Loucy (cell line): ENCODE results near the gene ADM5.

Experiments
- H2AFZ ChIP-seq: fragments of 200-600 bp; sonication (generic); 2 replicates; pipeline ENCODE4 v1.6.0; 2016; ENCODE audit warnings: antibody characterized with exemption, mild to moderate bottlenecking, low read length, moderate library complexity
- H3F3A ChIP-seq: fragments of 200-600 bp; 2 replicates; pipeline ENCODE4 v1.6.0; 2016; ENCODE audit warnings: antibody characterized with exemption, low read depth, mild to moderate bottlenecking
- H3K27me3 ChIP-seq: fragments of 200-600 bp; sonication (generic); 2 replicates; pipeline ENCODE4 v1.6.1; 2014; ENCODE audit warnings: low read length, mild to moderate bottlenecking; ENCODE audit not compliant: insufficient read depth, poor library complexity, severe bottlenecking
- H3K36me3 ChIP-seq: fragments of 200-600 bp; sonication (generic); 2 replicates; pipeline ENCODE4 v1.6.1; 2016; ENCODE audit warnings: low read length; ENCODE audit not compliant: insufficient read depth
- H3K4me1 ChIP-seq: fragments of 200-600 bp; sonication (generic); 2 replicates; pipeline ENCODE4 v1.5.1; 2014; ENCODE audit warnings: low read length, mild to moderate bottlenecking; ENCODE audit not compliant: insufficient read depth, poor library complexity, severe bottlenecking
- H3K4me2 ChIP-seq: fragments of 200-600 bp; sonication (generic); 2 replicates; pipeline ENCODE4 v1.6.0; 2014; ENCODE audit warnings: antibody characterized with exemption, low read length, low read depth, mild to moderate bottlenecking; ENCODE audit not compliant: poor library complexity, severe bottlenecking
- H3K4me3 ChIP-seq: fragments of 200-600 bp; sonication (generic); 2 replicates; pipeline ENCODE4 v1.5.1; 2014; ENCODE audit warnings: low read length, mild to moderate bottlenecking, mixed read lengths; ENCODE audit not compliant: poor library complexity, severe bottlenecking
- H3K79me2 ChIP-seq: fragments of 200-600 bp; sonication (generic); 2 replicates; pipeline ENCODE4 v1.6.1; 2014; ENCODE audit warnings: low read length; ENCODE audit not compliant: insufficient read depth
- H3K9ac ChIP-seq: fragments of 200-600 bp; sonication (generic); 2 replicates; pipeline ENCODE4 v1.6.0; 2014; ENCODE audit warnings: mild to moderate bottlenecking, low read depth, low read length, moderate library complexity; ENCODE audit not compliant: poor library complexity, severe bottlenecking
- H3K9me2 ChIP-seq: fragments of 200-600 bp; sonication (generic); replicated peaks from 2 replicates; pipeline ENCODE4 v1.6.1; 2016; ENCODE audit warnings: low read depth, low read length, mixed read lengths
- H3K9me3 ChIP-seq: fragments of 200-600 bp; sonication (generic); 2 replicates; pipeline ENCODE4 v1.6.1; 2014; ENCODE audit warnings: mild to moderate bottlenecking, antibody characterized with exemption, low read length, low read depth; ENCODE audit not compliant: insufficient read depth
- H4K20me1 ChIP-seq: fragments of 200-600 bp; sonication (generic); 2 replicates; pipeline ENCODE4 v1.6.0; 2014; ENCODE audit warnings: antibody characterized with exemption, low read length, mild to moderate bottlenecking; ENCODE audit not compliant: insufficient read depth, poor library complexity, severe bottlenecking
- EZH2phosphoT487 ChIP-seq: fragments of 200-600 bp; IDR thresholded peaks from 2 replicates; pipeline ENCODE4 v1.6.1; 2018; ENCODE audit warnings: antibody characterized with exemption, mild to moderate bottlenecking, moderate library complexity, borderline replicate concordance
- TF ChIP-seq, protein P1 (sequence below): fragments of 200-600 bp; sonication (generic); conservative IDR thresholded peaks from 2 replicates; pipeline ENCODE4 v1.5.1; 2014; ENCODE audit warnings: mild to moderate bottlenecking, antibody characterized with exemption, low read length

Gene ADM5

GRCh38 chr19:49705919-49706318 lies 16.5 kb downstream of the ADM5 start:
- TF ChIP-seq EZH2phosphoT487: no peak
- TF ChIP-seq, protein P1, sequence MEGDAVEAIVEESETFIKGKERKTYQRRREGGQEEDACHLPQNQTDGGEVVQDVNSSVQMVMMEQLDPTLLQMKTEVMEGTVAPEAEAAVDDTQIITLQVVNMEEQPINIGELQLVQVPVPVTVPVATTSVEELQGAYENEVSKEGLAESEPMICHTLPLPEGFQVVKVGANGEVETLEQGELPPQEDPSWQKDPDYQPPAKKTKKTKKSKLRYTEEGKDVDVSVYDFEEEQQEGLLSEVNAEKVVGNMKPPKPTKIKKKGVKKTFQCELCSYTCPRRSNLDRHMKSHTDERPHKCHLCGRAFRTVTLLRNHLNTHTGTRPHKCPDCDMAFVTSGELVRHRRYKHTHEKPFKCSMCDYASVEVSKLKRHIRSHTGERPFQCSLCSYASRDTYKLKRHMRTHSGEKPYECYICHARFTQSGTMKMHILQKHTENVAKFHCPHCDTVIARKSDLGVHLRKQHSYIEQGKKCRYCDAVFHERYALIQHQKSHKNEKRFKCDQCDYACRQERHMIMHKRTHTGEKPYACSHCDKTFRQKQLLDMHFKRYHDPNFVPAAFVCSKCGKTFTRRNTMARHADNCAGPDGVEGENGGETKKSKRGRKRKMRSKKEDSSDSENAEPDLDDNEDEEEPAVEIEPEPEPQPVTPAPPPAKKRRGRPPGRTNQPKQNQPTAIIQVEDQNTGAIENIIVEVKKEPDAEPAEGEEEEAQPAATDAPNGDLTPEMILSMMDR: no peak

DNA sequence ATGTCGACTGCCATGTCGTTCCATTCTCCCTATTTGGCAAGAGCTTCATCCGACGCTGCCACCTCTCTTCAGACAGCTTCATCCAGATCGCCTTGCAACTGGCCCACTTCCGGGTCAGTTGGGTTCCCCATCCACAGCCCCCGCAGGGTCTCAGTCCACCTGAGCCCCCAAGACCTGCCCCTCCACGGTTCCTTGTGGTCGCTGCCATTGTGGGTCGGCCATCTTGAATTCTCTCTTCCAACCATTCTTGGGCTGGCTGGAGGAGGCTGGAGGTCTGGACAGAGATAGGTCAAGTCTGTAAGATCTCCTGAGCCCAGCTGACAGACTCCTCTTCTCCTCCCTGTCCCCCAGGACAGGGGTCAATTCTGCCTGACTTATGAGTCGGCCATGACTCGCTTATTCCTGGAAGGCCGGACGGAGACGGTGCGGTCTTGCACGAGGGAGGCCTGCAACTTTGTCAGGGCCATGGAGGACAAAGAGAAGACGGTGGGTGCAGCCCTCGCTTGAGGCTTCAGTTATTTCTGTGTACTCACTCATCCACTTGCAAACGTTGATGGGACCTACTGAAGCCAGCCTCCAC lies 21.1 kb downstream of the ADM5 start:
- no peaks in the 10 kb centered on the region for H3K4me1 ChIP-seq
- TF ChIP-seq, protein P1: no peak
- no peak for TF ChIP-seq EZH2phosphoT487
- no peak overlapping the region for H3K9ac ChIP-seq
- no peak overlapping the region for H2AFZ ChIP-seq
- no peak overlapping the region for H3K4me3 ChIP-seq
- no peaks in the 10 kb centered on the region for H3K27me3 ChIP-seq
- no peaks in the 10 kb centered on the region for H4K20me1 ChIP-seq
- H3K4me2 ChIP-seq: no peak overlapping the region
- H3K36me3 ChIP-seq: no peaks in the 10 kb centered on the region
- H3K9me2 ChIP-seq: no peaks in the 10 kb centered on the region
- H3K9me3 ChIP-seq: no peaks in the 10 kb centered on the region
- H3K79me2 ChIP-seq: no peaks in the 10 kb centered on the region
- no peaks in the 10 kb centered on the region for H3F3A ChIP-seq

More at GRCh38 chr19:49705919-49706318, 16.5 kb downstream of the ADM5 start:
- Histone ChIP-seq H3F3A (no peaks in the 10 kb centered on the region), H3K79me2 (no peaks in the 10 kb centered on the region), H2AFZ (no peak overlapping the region), H3K27me3 (no peaks in the 10 kb centered on the region), H3K4me2 (no peak overlapping the region), H4K20me1 (no peaks in the 10 kb centered on the region), H3K4me3 (no peak overlapping the region), H3K9me2 (no peaks in the 10 kb centered on the region), H3K4me1 (no peaks in the 10 kb centered on the region), H3K9me3 (no peaks in the 10 kb centered on the region), H3K9ac (no peak overlapping the region), H3K36me3 (no peaks in the 10 kb centered on the region)

- H3F3A ChIP-seq: no peaks in the 10 kb centered on the region
- no peaks in the 10 kb centered on the region for H4K20me1 ChIP-seq
- H3K9me3 ChIP-seq: no peaks in the 10 kb centered on the region
- no peaks in the 10 kb centered on the region for H3K79me2 ChIP-seq
- H3K27me3 ChIP-seq: no peaks in the 10 kb centered on the region
- H3K9me2 ChIP-seq: no peaks in the 10 kb centered on the region
- H3K4me2 ChIP-seq: no peak overlapping the region
- H3K4me3 ChIP-seq: no peak overlapping the region
- TF ChIP-seq EZH2phosphoT487: no peak
- TF ChIP-seq, protein P1: no peak
- H3K4me1 ChIP-seq: no peaks in the 10 kb centered on the region
- H3K36me3 ChIP-seq: no peaks in the 10 kb centered on the region
- no peak overlapping the region for H3K9ac ChIP-seq
- H2AFZ ChIP-seq: no peak overlapping the region
Measured at GRCh38 chr19:49712397-49712859, 23.0 kb downstream of the ADM5 start.
